Stimulated activated CD4-positive, alpha-beta T cell treated with anti-CD3 and anti-CD28 coated beads, Interleukin-4, amount 100 ng/mL, for 48 hours (primary cell): Measurements from ENCODE around the gene PLTP.

Source experiments
- DNase-seq, 2 donors: peaks; one replicate each; pipeline ENCODE4 v3.0.0-alpha.2; 2020; ENCODE audit warnings: low read depth in 2 of 2

PLTP gene

GRCh38 chr20:45898285-45898684 is 13.7 kb downstream of the PLTP start:
- DNase-seq: no peak

GRCh38 chr20:45897692-45898091 is 14.3 kb downstream of the PLTP start:
- DNase-seq: no peak

GRCh38 chr20:45897289-45897688 is 14.7 kb downstream of the PLTP start:
- no peak for DNase-seq

- DNase-seq: no peak
These were observed 15.3 kb downstream of the PLTP start for GRCh38 chr20:45896641-45897161.

GRCh38 chr20:45894797-45895196 is 17.2 kb downstream of the PLTP start:
- no peak for DNase-seq

GRCh38 chr20:45893831-45894230 is 18.1 kb downstream of the PLTP start:
- no peak for DNase-seq

- DNase-seq: no peak
These were observed 19.0 kb downstream of the PLTP start for GRCh38 chr20:45892828-45893500.

- DNase-seq: no peak
These were observed 19.7 kb downstream of the PLTP start for GRCh38 chr20:45892049-45892825.

- DNase-seq: peak; percentile 79 to 85
These were observed 20.7 kb downstream of the PLTP start, which contains the start of the genes CTSA and NEURL2 for GRCh38 chr20:45890985-45891983. CTSA (plus strand) TSS chr20:45891335; CDS start chr20:45891569, 234 bp downstream. NEURL2 (minus strand) TSS chr20:45891208; CDS start chr20:45890991, 217 bp downstream.

- DNase-seq: peak; percentile 34 to 35
These were observed 21.6 kb downstream of the PLTP start for GRCh38 chr20:45890077-45890984.

GRCh38 chr20:45888681-45889080 is 23.3 kb downstream of the PLTP start:
- DNase-seq: no peak

GRCh38 chr20:45887346-45887715 is 24.6 kb downstream of the PLTP start, which contains the start of gene SPATA25:
SPATA25 (minus strand) TSS chr20:45887622; CDS start chr20:45887590, 32 bp downstream.
- DNase-seq: no peak

- no peak for DNase-seq
These were observed 25.2 kb downstream of the PLTP start for GRCh38 chr20:45886590-45887345.

GRCh38 chr20:45883100-45883469 is 28.9 kb downstream of the PLTP start:
- DNase-seq: no peak

- no peak for DNase-seq
These were observed 29.4 kb downstream of the PLTP start for GRCh38 chr20:45882469-45883099.

- DNase-seq: peak; percentile 98
These were observed 30.8 kb downstream of the PLTP start, which contains the start of gene ZSWIM1 for GRCh38 chr20:45880988-45881788. ZSWIM1 (plus strand) TSS chr20:45881227; CDS start chr20:45882593, 1,366 bp downstream.

GRCh38 chr20:45878076-45878761 is 33.7 kb downstream of the PLTP start:
- no peak for DNase-seq

- DNase-seq: no peak
These were observed 37.4 kb downstream of the PLTP start for GRCh38 chr20:45874576-45874975.
